ENCODE measurements around the gene CYREN.

Gene CYREN

GRCh38 chr7:135193615-135194081 is 23.1 kb upstream of the CYREN start:
- peaks cover 39% of the 10 kb centered on the region for H3K36me3 ChIP-seq (ENCODE audit: control insufficient read depth, insufficient read depth, low read length)
- no peak overlapping the region for H3K4me3 ChIP-seq (ENCODE audit: low read length)
- H3K27me3 ChIP-seq (ENCODE audit: control insufficient read depth, insufficient read depth, low read length): no peaks in the 10 kb centered on the region
- no peaks in the 10 kb centered on the region for H3K4me1 ChIP-seq (ENCODE audit: control insufficient read depth, insufficient read depth, low read length)
- H3K27ac ChIP-seq (ENCODE audit: low read depth, low read length): no peak overlapping the region
- H3K9ac ChIP-seq (ENCODE audit: low read length): no peak overlapping the region

GRCh38 chr7:135192914-135193536 is 22.5 kb upstream of the CYREN start:
- H3K9ac ChIP-seq (ENCODE audit: low read length): no peak overlapping the region
- H3K27me3 ChIP-seq (ENCODE audit: control insufficient read depth, insufficient read depth, low read length): no peaks in the 10 kb centered on the region
- H3K4me1 ChIP-seq (ENCODE audit: control insufficient read depth, insufficient read depth, low read length): no peaks in the 10 kb centered on the region
- H3K4me3 ChIP-seq (ENCODE audit: low read length): no peak overlapping the region
- H3K27ac ChIP-seq (ENCODE audit: low read depth, low read length): no peak overlapping the region
- peaks cover 43% of the 10 kb centered on the region for H3K36me3 ChIP-seq (ENCODE audit: control insufficient read depth, insufficient read depth, low read length)

- Histone ChIP-seq H3K27me3 (ENCODE audit: control insufficient read depth, insufficient read depth, low read length) (no peaks in the 10 kb centered on the region), H3K9ac (ENCODE audit: low read length) (no peak overlapping the region), H3K36me3 (ENCODE audit: control insufficient read depth, insufficient read depth, low read length) (peaks cover 42% of the 10 kb centered on the region), H3K4me3 (ENCODE audit: low read length) (no peak overlapping the region), H3K4me1 (ENCODE audit: control insufficient read depth, insufficient read depth, low read length) (no peaks in the 10 kb centered on the region), H3K27ac (ENCODE audit: low read depth, low read length) (no peak overlapping the region)
Measured at GRCh38 chr7:135190703-135191102, 20.2 kb upstream of the CYREN start.

GRCh38 chr7:135189961-135190360 is 19.5 kb upstream of the CYREN start:
- Histone ChIP-seq H3K9ac (ENCODE audit: low read length) (no peak overlapping the region), H3K27ac (ENCODE audit: low read depth, low read length) (no peak overlapping the region), H3K4me1 (ENCODE audit: control insufficient read depth, insufficient read depth, low read length) (no peaks in the 10 kb centered on the region), H3K27me3 (ENCODE audit: control insufficient read depth, insufficient read depth, low read length) (no peaks in the 10 kb centered on the region), H3K4me3 (ENCODE audit: low read length) (no peak overlapping the region), H3K36me3 (ENCODE audit: control insufficient read depth, insufficient read depth, low read length) (peaks cover 42% of the 10 kb centered on the region)

- Histone ChIP-seq H3K36me3 (ENCODE audit: control insufficient read depth, insufficient read depth, low read length) (peaks cover 46% of the 10 kb centered on the region), H3K27me3 (ENCODE audit: control insufficient read depth, insufficient read depth, low read length) (no peaks in the 10 kb centered on the region), H3K4me1 (ENCODE audit: control insufficient read depth, insufficient read depth, low read length) (no peaks in the 10 kb centered on the region), H3K27ac (ENCODE audit: low read depth, low read length) (no peak overlapping the region), H3K4me3 (ENCODE audit: low read length) (no peak overlapping the region), H3K9ac (ENCODE audit: low read length) (no peak overlapping the region)
Measured at GRCh38 chr7:135189221-135189662, 18.7 kb upstream of the CYREN start.

GRCh38 chr7:135188298-135188984 is 17.9 kb upstream of the CYREN start:
- Histone ChIP-seq H3K27ac (ENCODE audit: low read depth, low read length) (no peak overlapping the region), H3K4me3 (ENCODE audit: low read length) (no peak overlapping the region)

GRCh38 chr7:135186841-135187253 is 16.3 kb upstream of the CYREN start:
- Histone ChIP-seq H3K36me3 (ENCODE audit: control insufficient read depth, insufficient read depth, low read length) (peaks cover 33% of the 10 kb centered on the region), H3K27ac (ENCODE audit: low read depth, low read length) (no peak overlapping the region), H3K27me3 (ENCODE audit: control insufficient read depth, insufficient read depth, low read length) (no peaks in the 10 kb centered on the region), H3K4me1 (ENCODE audit: control insufficient read depth, insufficient read depth, low read length) (no peaks in the 10 kb centered on the region), H3K9ac (ENCODE audit: low read length) (no peak overlapping the region), H3K4me3 (ENCODE audit: low read length) (no peak overlapping the region)

More at GRCh38 chr7:135188298-135188984, 17.9 kb upstream of the CYREN start:
- Histone ChIP-seq H3K27me3 (ENCODE audit: control insufficient read depth, insufficient read depth, low read length) (no peaks in the 10 kb centered on the region), H3K36me3 (ENCODE audit: control insufficient read depth, insufficient read depth, low read length) (peaks cover 42% of the 10 kb centered on the region), H3K9ac (ENCODE audit: low read length) (no peak overlapping the region), H3K4me1 (ENCODE audit: control insufficient read depth, insufficient read depth, low read length) (no peaks in the 10 kb centered on the region)

- Histone ChIP-seq H3K4me3 (ENCODE audit: low read length) (no peak overlapping the region), H3K4me1 (ENCODE audit: control insufficient read depth, insufficient read depth, low read length) (no peaks in the 10 kb centered on the region), H3K27ac (ENCODE audit: low read depth, low read length) (no peak overlapping the region), H3K9ac (ENCODE audit: low read length) (no peak overlapping the region), H3K36me3 (ENCODE audit: control insufficient read depth, insufficient read depth, low read length) (peaks cover 33% of the 10 kb centered on the region), H3K27me3 (ENCODE audit: control insufficient read depth, insufficient read depth, low read length) (no peaks in the 10 kb centered on the region)
Measured at GRCh38 chr7:135186261-135186540, 15.7 kb upstream of the CYREN start.

GRCh38 chr7:135185471-135186260 is 15.2 kb upstream of the CYREN start:
- Histone ChIP-seq H3K27me3 (ENCODE audit: control insufficient read depth, insufficient read depth, low read length) (no peaks in the 10 kb centered on the region), H3K4me3 (ENCODE audit: low read length) (no peak overlapping the region), H3K4me1 (ENCODE audit: control insufficient read depth, insufficient read depth, low read length) (no peaks in the 10 kb centered on the region), H3K36me3 (ENCODE audit: control insufficient read depth, insufficient read depth, low read length) (peaks cover 33% of the 10 kb centered on the region), H3K27ac (ENCODE audit: low read depth, low read length) (no peak overlapping the region), H3K9ac (ENCODE audit: low read length) (no peak overlapping the region)

GRCh38 chr7:135184254-135184841 is 13.8 kb upstream of the CYREN start:
- H3K4me1 ChIP-seq (ENCODE audit: control insufficient read depth, insufficient read depth, low read length): no peaks in the 10 kb centered on the region
- peaks cover 29% of the 10 kb centered on the region for H3K36me3 ChIP-seq (ENCODE audit: control insufficient read depth, insufficient read depth, low read length)
- no peak overlapping the region for H3K27ac ChIP-seq (ENCODE audit: low read depth, low read length)
- no peak overlapping the region for H3K9ac ChIP-seq (ENCODE audit: low read length)
- no peaks in the 10 kb centered on the region for H3K27me3 ChIP-seq (ENCODE audit: control insufficient read depth, insufficient read depth, low read length)
- H3K4me3 ChIP-seq (ENCODE audit: low read length): no peak overlapping the region

GRCh38 chr7:135183478-135183877 is 13.0 kb upstream of the CYREN start:
- H3K4me1 ChIP-seq (ENCODE audit: control insufficient read depth, insufficient read depth, low read length): no peaks in the 10 kb centered on the region
- H3K27ac ChIP-seq (ENCODE audit: low read depth, low read length): no peak overlapping the region
- no peak overlapping the region for H3K9ac ChIP-seq (ENCODE audit: low read length)
- H3K4me3 ChIP-seq (ENCODE audit: low read length): no peak overlapping the region
- peaks cover 23% of the 10 kb centered on the region for H3K36me3 ChIP-seq (ENCODE audit: control insufficient read depth, insufficient read depth, low read length)
- H3K27me3 ChIP-seq (ENCODE audit: control insufficient read depth, insufficient read depth, low read length): no peaks in the 10 kb centered on the region

GRCh38 chr7:135181929-135182678 is 11.6 kb upstream of the CYREN start:
- no peak overlapping the region for H3K4me3 ChIP-seq (ENCODE audit: low read length)
- no peak overlapping the region for H3K9ac ChIP-seq (ENCODE audit: low read length)
- no peaks in the 10 kb centered on the region for H3K4me1 ChIP-seq (ENCODE audit: control insufficient read depth, insufficient read depth, low read length)
- no peaks in the 10 kb centered on the region for H3K27me3 ChIP-seq (ENCODE audit: control insufficient read depth, insufficient read depth, low read length)
- no peak overlapping the region for H3K27ac ChIP-seq (ENCODE audit: low read depth, low read length)
- peaks cover 18% of the 10 kb centered on the region for H3K36me3 ChIP-seq (ENCODE audit: control insufficient read depth, insufficient read depth, low read length)

All from rectal smooth muscle tissue (tissue), 1 donor.